Fibroblast of peridontal ligament (primary cell): Measurements from ENCODE around the gene RFX2.

Source experiments
- DNase-seq: peaks from one replicate; pipeline ENCODE4 v3.0.0-alpha.2; 2010; ENCODE audit errors: extremely low read depth

The RFX2 gene

GRCh38 chr19:6103894-6104293, 6.4 kb downstream of the RFX2 start:
- DNase-seq: no peak

GRCh38 chr19:6103217-6103644, 7.1 kb downstream of the RFX2 start:
- peak; percentile 97 for DNase-seq

GRCh38 chr19:6101991-6102390, 8.3 kb downstream of the RFX2 start:
- no peak for DNase-seq

GRCh38 chr19:6101291-6101825, 8.9 kb downstream of the RFX2 start:
- DNase-seq: peak; percentile 38

GRCh38 chr19:6100284-6100915, 9.9 kb downstream of the RFX2 start:
- no peak for DNase-seq

GRCh38 chr19:6099599-6099998, 10.7 kb downstream of the RFX2 start:
- DNase-seq: no peak

GRCh38 chr19:6099033-6099432, 11.3 kb downstream of the RFX2 start:
- no peak for DNase-seq

GRCh38 chr19:6098574-6098973, 11.7 kb downstream of the RFX2 start:
- peak; percentile 50 for DNase-seq

- DNase-seq: no peak
These were observed 12.4 kb downstream of the RFX2 start for GRCh38 chr19:6097911-6098310.

GRCh38 chr19:6095760-6096159, 14.5 kb downstream of the RFX2 start:
- DNase-seq: no peak

GRCh38 chr19:6092329-6093286, 17.7 kb downstream of the RFX2 start:
- peak; percentile 67 for DNase-seq

GRCh38 chr19:6091771-6092291, 18.5 kb downstream of the RFX2 start:
- DNase-seq: peak; percentile 80

GRCh38 chr19:6090634-6091033, 19.7 kb downstream of the RFX2 start:
- DNase-seq: no peak

- peak; percentile 35 for DNase-seq
These were observed 21.7 kb downstream of the RFX2 start for GRCh38 chr19:6088602-6089049.

- DNase-seq: no peak
These were observed 23.2 kb downstream of the RFX2 start for GRCh38 chr19:6087074-6087571.

- DNase-seq: peak; percentile 81
These were observed 24.1 kb downstream of the RFX2 start for GRCh38 chr19:6086068-6086788.

GRCh38 chr19:6084821-6085220, 25.5 kb downstream of the RFX2 start:
- DNase-seq: no peak

- DNase-seq: no peak
These were observed 31.2 kb downstream of the RFX2 start for GRCh38 chr19:6079107-6079506.

GRCh38 chr19:6078068-6078467, 32.2 kb downstream of the RFX2 start:
- no peak for DNase-seq

- DNase-seq: peak; percentile 92
These were observed 33.4 kb downstream of the RFX2 start for GRCh38 chr19:6076675-6077463.

GRCh38 chr19:6076291-6076665, 34.0 kb downstream of the RFX2 start:
- DNase-seq: no peak
